H1 (cell line): ENCODE measurements around the gene LGR4. TPM values are rescaled to one million over a fixed set of nuclear protein-coding genes. Genes with fewer than 3 reads are reported as not detected.

Experiments
- polyA plus RNA-seq, 7 experiments: library from polyadenylated mRNA; depleted of rRNA in 3 of 7; stranded (reverse) in 5 of 7; unstranded in 2 of 7; fragments of >200 nt in 5 of 7; fragments of 200-250 nt in 2 of 7; gene quantifications; 1 replicate in 5 of 7; 2 replicates in 1 of 7; 4 replicates in 1 of 7; pipeline versions ENCODE4 v1.2.1 to v1.2.3, GENCODE V29; 2011 to 2013; ENCODE audit warnings: missing spikeins in 2 of 7, mixed read lengths in 2 of 7
- total RNA-seq: library from RNA; stranded (reverse); fragmentation: NEBNext Ultra II Directional; extraction: Animal tissue kit (Norgen Biotek cat#: 25700); gene quantifications from 2 replicates; pipeline ENCODE4 v1.2.1, GENCODE V29; 2021
- TF ChIP-seq, protein P1 (sequence below), 3 experiments: IDR thresholded peaks; 1 replicate in 2 of 3; 2 replicates in 1 of 3; pipeline versions ENCODE4 v1.5.1 to v1.6.1; 2011; ENCODE audit warnings: low read length in 3 of 3, mild to moderate bottlenecking in 3 of 3, inconsistent platforms in 2 of 3, low read depth in 1 of 3, moderate library complexity in 1 of 3; ENCODE audit not compliant: insufficient read depth in 1 of 3; ENCODE audit errors: control extremely low read depth in 1 of 3

LGR4 gene
- total and polyA plus RNA-seq, 2 of the 8 experiments (the other 6 are each of a cell fraction or from before 2014, with no cell fraction given): 26.6 to 61.7 TPM

DNA sequence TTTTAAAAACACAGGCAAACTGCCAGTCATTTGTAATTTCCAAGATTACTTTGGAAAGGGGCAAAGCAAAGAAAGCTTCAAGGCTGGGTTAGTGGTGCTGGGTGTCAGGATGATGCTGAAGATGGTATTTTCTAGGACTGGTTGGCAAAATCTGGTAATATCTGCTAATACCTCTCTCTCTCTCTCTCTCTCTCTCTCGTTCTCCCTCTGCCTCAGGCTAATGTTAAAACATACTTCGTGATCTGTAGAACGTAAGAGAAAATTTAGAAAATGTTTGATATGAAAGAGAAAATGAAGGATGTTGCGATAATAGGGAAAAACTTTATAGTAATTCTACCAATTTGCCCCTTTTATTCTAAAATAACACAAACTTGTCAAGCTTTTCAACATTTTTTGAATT is 9.4 kb upstream of the LGR4 start (continued):
- TF ChIP-seq, protein P1, sequence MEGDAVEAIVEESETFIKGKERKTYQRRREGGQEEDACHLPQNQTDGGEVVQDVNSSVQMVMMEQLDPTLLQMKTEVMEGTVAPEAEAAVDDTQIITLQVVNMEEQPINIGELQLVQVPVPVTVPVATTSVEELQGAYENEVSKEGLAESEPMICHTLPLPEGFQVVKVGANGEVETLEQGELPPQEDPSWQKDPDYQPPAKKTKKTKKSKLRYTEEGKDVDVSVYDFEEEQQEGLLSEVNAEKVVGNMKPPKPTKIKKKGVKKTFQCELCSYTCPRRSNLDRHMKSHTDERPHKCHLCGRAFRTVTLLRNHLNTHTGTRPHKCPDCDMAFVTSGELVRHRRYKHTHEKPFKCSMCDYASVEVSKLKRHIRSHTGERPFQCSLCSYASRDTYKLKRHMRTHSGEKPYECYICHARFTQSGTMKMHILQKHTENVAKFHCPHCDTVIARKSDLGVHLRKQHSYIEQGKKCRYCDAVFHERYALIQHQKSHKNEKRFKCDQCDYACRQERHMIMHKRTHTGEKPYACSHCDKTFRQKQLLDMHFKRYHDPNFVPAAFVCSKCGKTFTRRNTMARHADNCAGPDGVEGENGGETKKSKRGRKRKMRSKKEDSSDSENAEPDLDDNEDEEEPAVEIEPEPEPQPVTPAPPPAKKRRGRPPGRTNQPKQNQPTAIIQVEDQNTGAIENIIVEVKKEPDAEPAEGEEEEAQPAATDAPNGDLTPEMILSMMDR (IDR thresholded peaks at IDR 0.05; ENCODE audit: control extremely low read depth in 1 of 3, insufficient read depth in 1 of 3, low read depth in 1 of 3, low read length in 3 of 3): no peak
